Body of pancreas (tissue), 4 donors: ENCODE data around the gene PEAK1. TPM values are rescaled to one million over a fixed set of nuclear protein-coding genes. Genes with fewer than 3 reads are reported as not detected.

Experiments
- ATAC-seq: fragments of 150-250 bp; one replicate; pipeline ENCODE4 v1.9.1; 2016
- DNase-seq, 4 donors: peaks; one replicate each; pipeline ENCODE4 v3.0.0-alpha.2; 2019
- H3K27ac ChIP-seq, 4 donors: fragments of 200-600 bp; sonication (generic); 1 replicate in 3 of 4; 2 replicates in 1 of 4; pipeline versions ENCODE4 v1.5.1 to v1.6.1; 2016 to 2019; ENCODE audit warnings: mild to moderate bottlenecking in 1 of 4, mixed read lengths in 1 of 4, moderate library complexity in 1 of 4
- H3K27me3 ChIP-seq, 2 donors: fragments of 200-600 bp; sonication (generic); one replicate each; pipeline ENCODE4 v1.6.0; 2016; ENCODE audit warnings: mild to moderate bottlenecking in 1 of 2
- H3K36me3 ChIP-seq, 2 donors: fragments of 200-600 bp; sonication (generic); replicated peaks in 1 of 2; 2 replicates each; pipeline ENCODE4 v1.5.1; 2016; ENCODE audit warnings: low read depth in 2 of 2; ENCODE audit not compliant: insufficient read depth in 1 of 2
- H3K4me1 ChIP-seq: fragments of 200-600 bp; sonication (generic); one replicate; pipeline ENCODE4 v1.6.0; 2016
- H3K4me3 ChIP-seq, 2 donors: fragments of 200-600 bp; sonication (generic); 1 replicate in 1 of 2; 2 replicates in 1 of 2; pipeline ENCODE4 v1.5.1; 2016 to 2019
- H3K9me3 ChIP-seq, 3 donors: fragments of 200-600 bp; sonication (generic); 1 replicate in 2 of 3; 2 replicates in 1 of 3; pipeline ENCODE4 v1.5.1; 2016
- CTCF ChIP-seq, 7 experiments: fragments of 450-650 bp in 4 of 7; fragments of 200-600 bp in 3 of 7; sonication (generic) in 3 of 7; IDR thresholded peaks; one replicate each; pipeline ENCODE4 v1.5.1; 2016 to 2019; ENCODE audit warnings: antibody characterized with exemption in 7 of 7
- POLR2A ChIP-seq, 3 donors: fragments of 450-650 bp; IDR thresholded peaks; one replicate each; pipeline ENCODE4 v1.6.1; 2016; ENCODE audit warnings: antibody characterized with exemption in 3 of 3, mild to moderate bottlenecking in 2 of 3
- WGBS, 2 donors: methylation state at CpG; one replicate each; pipeline ENCODE4 v1.1.5; 2017; 5-methylcytosine and 5-hydroxymethylcytosine counted together
- intact Hi-C: fragments of 100-400 bp; cut with DNase I; formaldehyde crosslinking; loops from one replicate; pipeline ENCODE4 v1.15.1; 2023
- total RNA-seq, 2 donors: library from RNA; depleted of rRNA; stranded (reverse); fragments of >200 nt; gene quantifications; one replicate each; pipeline ENCODE4 v1.1.0, GENCODE V29; 2016

PEAK1 gene
- total RNA-seq, 2 donors from 2014 or later = 12.5 to 13.2 TPM

DNA sequence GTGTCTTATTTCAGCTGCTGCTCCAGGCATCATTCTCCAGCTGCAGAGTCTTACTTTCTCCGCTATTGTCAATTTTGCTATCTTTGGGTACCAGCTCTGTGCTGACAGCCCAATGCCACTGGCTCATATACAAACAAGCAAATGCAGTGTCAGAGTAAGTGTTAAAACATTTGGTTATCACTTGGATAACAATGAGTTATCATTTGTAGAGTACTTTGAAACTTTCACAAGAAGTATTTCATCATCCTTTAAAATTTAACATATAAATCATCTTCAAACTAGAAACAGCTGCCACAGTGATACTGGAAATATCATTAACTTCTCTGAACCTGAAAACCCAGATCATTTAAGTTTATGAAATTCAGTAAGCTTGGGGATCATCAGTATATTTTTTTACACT is 362.8 kb downstream of the PEAK1 start:
- Histone ChIP-seq H3K27me3 (no peaks in the 10 kb centered on the region), H3K27ac (no peak overlapping the region), H3K36me3 (no peaks in the 10 kb centered on the region), H3K4me3 (no peak overlapping the region), H3K9me3 (no peaks in the 10 kb centered on the region), H3K4me1 (peaks cover 31% of the 10 kb centered on the region)
- 70 to 71% methylated on average over 1 of the region's 1 CpG for WGBS, 2 donors
- intact Hi-C loops = no loop called here
- no peak for ATAC-seq
- no peak for DNase-seq
- TF ChIP-seq CTCF (IDR thresholded peaks at IDR 0.05) (no peak), POLR2A (IDR thresholded peaks at IDR 0.05) (no peak)

DNA sequence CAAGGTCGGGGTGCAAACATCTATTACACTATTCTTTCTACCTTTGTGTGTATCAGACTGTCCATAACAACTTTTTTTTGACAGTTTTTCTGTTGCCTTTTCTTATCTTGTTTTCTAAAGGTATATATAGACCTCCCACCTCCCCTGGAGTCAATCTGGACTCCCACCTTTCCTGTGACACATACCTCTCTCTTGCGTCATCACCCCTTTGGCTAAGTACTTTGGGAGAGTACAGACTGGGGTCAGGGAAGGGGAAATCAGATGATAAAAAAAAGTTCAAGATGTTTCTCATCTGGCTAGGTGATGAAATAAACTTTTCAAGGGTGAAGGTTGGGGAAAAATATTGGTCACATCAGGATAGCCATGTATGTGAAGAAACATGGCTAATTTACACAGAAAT is 366.2 kb downstream of the PEAK1 start:
- TF ChIP-seq CTCF (IDR thresholded peaks at IDR 0.05) (no peak), POLR2A (IDR thresholded peaks at IDR 0.05) (no peak)
- no peak for DNase-seq
- WGBS, 2 donors = 93 to 95% methylated on average over 2 of the region's 2 CpGs
- Histone ChIP-seq H3K36me3 (peaks cover 0 to 1% of the 10 kb centered on the region in 2 donors), H3K27ac (no peak overlapping the region), H3K27me3 (no peaks in the 10 kb centered on the region), H3K9me3 (no peaks in the 10 kb centered on the region), H3K4me3 (no peak overlapping the region), H3K4me1 (peaks cover 8% of the 10 kb centered on the region)
- intact Hi-C loops = no loop called here
- ATAC-seq = no peak

- H3K27ac ChIP-seq = no peak overlapping the region
- 27 to 43% methylated on average over 2 of the region's 2 CpGs for WGBS, 2 donors
- TF ChIP-seq POLR2A (IDR thresholded peaks at IDR 0.05) = no peak
- no peak for TF ChIP-seq CTCF (IDR thresholded peaks at IDR 0.05)
- no peaks in the 10 kb centered on the region for H3K27me3 ChIP-seq
- peaks cover 0 to 1% of the 10 kb centered on the region in 2 donors for H3K36me3 ChIP-seq
- DNase-seq (no peak), ATAC-seq (no peak)
- no peaks in the 10 kb centered on the region for H3K9me3 ChIP-seq
- H3K4me1 ChIP-seq = no peaks in the 10 kb centered on the region
- no peak overlapping the region for H3K4me3 ChIP-seq
- intact Hi-C loops = no loop called here
Measured at GRCh38 chr15:77052556-77052955, 367.3 kb downstream of the PEAK1 start.

Other genes starting within 250 kb of the PEAK1 start
- gene HMG20A, start 784 bp upstream of the PEAK1 start, total RNA-seq = 10 to 100 TPM; 21.8 to 59.0 TPM
- gene LINGO1, start 212.8 kb upstream of the PEAK1 start, total RNA-seq = under 1 TPM; 0.78 to 0.99 TPM